Measurements from ENCODE around the gene YIPF7. TPM values are rescaled to one million over a fixed set of nuclear protein-coding genes. Genes with fewer than 3 reads are reported as not detected.

YIPF7 gene
- total RNA-seq, 1 experiment from 2014 or later, result not detected

GRCh38 chr4:44670506-44671199 is 19.2 kb upstream of the YIPF7 start:
- Histone ChIP-seq H3K56ac (ENCODE audit: insufficient read length, low read depth, low read length) (no peak overlapping the region), H3K9ac (ENCODE audit: extremely low read depth, insufficient read length, low read length) (no peak overlapping the region), H3K27ac (ENCODE audit: insufficient read length, low read depth, low read length) (no peak overlapping the region), H3K79me2 (ENCODE audit: insufficient read depth, low read length) (no peaks in the 10 kb centered on the region), H3T11ph (ENCODE audit: low read length) (no peak overlapping the region), H2BK120ac (ENCODE audit: low read depth, low read length, poor library complexity, severe bottlenecking) (no peak overlapping the region), H3K4me1 (ENCODE audit: insufficient read depth, low read length) (no peaks in the 10 kb centered on the region), H3K4me2 (ENCODE audit: insufficient read depth, insufficient read length, low read length) (no peak overlapping the region), H3K27me3 (ENCODE audit: insufficient read depth, low read length) (no peaks in the 10 kb centered on the region), H3K23ac (ENCODE audit: insufficient read length, low read depth, low read length) (no peak overlapping the region), H4K8ac (replicated peaks; ENCODE audit: insufficient read length, low read depth, low read length) (no peak overlapping the region), H2BK15ac (ENCODE audit: low read depth, low read length) (no peak overlapping the region), H2AFZ (ENCODE audit: low read length) (no peak overlapping the region), H3K23me2 (ENCODE audit: insufficient read length, low read depth, low read length, poor library complexity, severe bottlenecking) (no peaks in the 10 kb centered on the region), H4K91ac (ENCODE audit: insufficient read length, low read depth, low read length) (no peak overlapping the region), H2AK5ac (ENCODE audit: insufficient read length, low read length) (no peak overlapping the region), H3K18ac (ENCODE audit: insufficient read length, low read depth, low read length) (no peak overlapping the region), H3K9me3 (ENCODE audit: control insufficient read depth, low read depth, low read length) (no peaks in the 10 kb centered on the region), H2BK20ac (ENCODE audit: low read depth, low read length, poor library complexity, severe bottlenecking) (no peak overlapping the region), H3K14ac (ENCODE audit: insufficient read depth, low read length) (no peak overlapping the region), H3K4ac (ENCODE audit: low read depth, low read length) (no peak overlapping the region), H2BK5ac (ENCODE audit: insufficient read length, low read length) (no peak overlapping the region), H3K79me1 (ENCODE audit: insufficient read depth, low read depth, low read length, poor library complexity, severe bottlenecking) (no peaks in the 10 kb centered on the region), H2BK12ac (ENCODE audit: insufficient read length, low read depth, low read length) (no peak overlapping the region), H4K20me1 (ENCODE audit: control insufficient read depth, insufficient read depth, insufficient read length) (no peaks in the 10 kb centered on the region), H4K5ac (ENCODE audit: insufficient read length, low read depth, low read length) (no peak overlapping the region)
- no peak overlapping the region for H3K27ac Mint-ChIP-seq
- H3K36me3 Mint-ChIP-seq (ENCODE audit: insufficient read depth in 1 of 3, low read depth in 3 of 3), result no peaks in the 10 kb centered on the region
- H3K27me3 Mint-ChIP-seq (ENCODE audit: low read depth), result peaks cover 17% of the 10 kb centered on the region
- H3K4me1 Mint-ChIP-seq, result no peaks in the 10 kb centered on the region
- no CpG with 5 or more reads among the region's 4 CpGs for WGBS (ENCODE audit: extremely low coverage, insufficient read length, low lambda C conversion rate)
- no peaks in the 10 kb centered on the region; a peak in 1 of 5 replicates for H3K9me3 Mint-ChIP-seq
- TF ChIP-seq CTCF (conservative IDR thresholded peaks at IDR 0.05), result no peak
- no peak for DNase-seq
- H3K4me3 Mint-ChIP-seq, result no peak overlapping the region

Data from H9 (cell line).